ENCODE results near the gene EFNA4. TPM values are rescaled to one million over a fixed set of nuclear protein-coding genes. Genes with fewer than 3 reads are reported as not detected.
A peak's percentile ranks its signal among the peaks of the same experiment; 100 is the strongest.

Gene EFNA4
- total and polyA plus RNA-seq, 11 donors, result 1.1 to 4.8 (median 2.2) TPM

- intact Hi-C loops (cut with DNase I), result loop anchor here in 5 of 10 donors (5.0 to 10.0 kb wide), 7 partner anchors 32 to 525 kb away; partner anchors contain the start of genes PYGO2 (in 2 of the 5), PBXIP1 (in 1 of the 5) and UBE2Q1 (in 1 of the 5)
- peak in 1 of 5 donors; percentile 61 for DNase-seq
Observed at GRCh38 chr1:155079487-155080311, 16.2 kb downstream of the EFNA4 start.

GRCh38 chr1:155080312-155081228 is 17.0 kb downstream of the EFNA4 start:
- WGBS, 4 donors, result 0 to 2% (median 1%) methylated on average over 6 to 71 of the region's 71 CpGs
- Histone ChIP-seq H3K9me3 (no peaks in the 10 kb centered on the region), H3K4me3 (peak overlapping the region in 11 of 12 donors; percentile 4 to 56 (median 31)), H3K27ac (no peak overlapping the region), H3K4me1 (peaks cover 13 to 65% (median 50%) of the 10 kb centered on the region in 12 donors), H3K27me3 (peaks cover 38 to 59% (median 49%) of the 10 kb centered on the region in 9 donors), H3K36me3 (no peaks in the 10 kb centered on the region)
- ATAC-seq (no peak), DNase-seq (peak in 1 of 5 donors; percentile 61)
- intact Hi-C loops (cut with DNase I), result loop anchor here in 5 of 10 donors (5.0 to 10.0 kb wide), 7 partner anchors 33 to 526 kb away; partner anchors contain the start of genes PYGO2 (in 2 of the 5), PBXIP1 (in 1 of the 5) and UBE2Q1 (in 1 of the 5)
- no peak for TF ChIP-seq CTCF (IDR thresholded peaks at IDR 0.05)
- TF ChIP-seq POLR2A (IDR thresholded peaks at IDR 0.05), result no peak

More at GRCh38 chr1:155079487-155080311, 16.2 kb downstream of the EFNA4 start:
- H3K4me1 ChIP-seq, result peaks cover 13 to 62% (median 48%) of the 10 kb centered on the region in 12 donors
- H3K27me3 ChIP-seq, result peaks cover 38 to 59% (median 49%) of the 10 kb centered on the region in 9 donors
- H3K27ac ChIP-seq, result no peak overlapping the region
- no peak for ATAC-seq
- TF ChIP-seq CTCF (IDR thresholded peaks at IDR 0.05) (no peak), POLR2A (IDR thresholded peaks at IDR 0.05) (no peak)
- H3K4me3 ChIP-seq, result peak overlapping the region in 11 of 12 donors; percentile 4 to 60 (median 51)
- 1 to 2% (median 1%) methylated on average over 37 to 67 of the region's 67 CpGs for WGBS, 4 donors
- no peaks in the 10 kb centered on the region for H3K36me3 ChIP-seq
- H3K9me3 ChIP-seq, result no peaks in the 10 kb centered on the region

- ATAC-seq (no peak), DNase-seq (peak in 1 of 5 donors; percentile 59)
- Histone ChIP-seq H3K27ac (no peak overlapping the region), H3K9me3 (no peaks in the 10 kb centered on the region), H3K4me1 (peaks cover 13 to 77% (median 58%) of the 10 kb centered on the region in 12 donors), H3K36me3 (no peaks in the 10 kb centered on the region), H3K4me3 (peak overlapping the region in 7 of 12 donors; percentile 9 to 44 (median 21)), H3K27me3 (peaks cover 38 to 59% (median 49%) of the 10 kb centered on the region in 9 donors)
- TF ChIP-seq POLR2A (IDR thresholded peaks at IDR 0.05), result no peak
- no peak for TF ChIP-seq CTCF (IDR thresholded peaks at IDR 0.05)
- WGBS, 4 donors, result 3 to 5% (median 3%) methylated on average over 47 to 68 of the region's 68 CpGs
- intact Hi-C loops (cut with DNase I), result loop anchor here in 5 of 10 donors (5.0 to 10.0 kb wide), 7 partner anchors 34 to 527 kb away; partner anchors contain the start of genes PYGO2 (in 2 of the 5), PBXIP1 (in 1 of the 5) and UBE2Q1 (in 1 of the 5)
Observed at GRCh38 chr1:155081472-155082300, 18.1 kb downstream of the EFNA4 start.

Measured in heart left ventricle (tissue), 16 donors.